ENCODE data around the gene RGS16.

DNA sequence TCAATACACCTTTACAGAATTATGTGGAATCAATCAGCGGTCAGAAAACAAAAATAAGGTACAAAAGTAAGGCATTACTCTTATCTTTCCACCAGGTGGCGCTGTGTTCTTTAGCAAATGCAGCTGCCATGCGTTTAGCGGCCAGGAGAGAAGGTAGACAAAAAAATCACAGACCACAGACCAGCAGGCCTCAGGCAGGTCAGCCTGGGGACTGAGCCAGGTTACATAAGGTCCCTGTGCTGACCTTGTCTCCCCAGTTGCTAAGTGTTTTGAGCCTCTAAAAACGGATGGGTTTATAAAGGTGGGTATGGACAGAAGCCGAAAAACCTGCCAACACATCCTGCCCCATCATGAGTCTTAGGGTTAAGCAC lies 2.8 kb downstream of the RGS16 start:
- TF ChIP-seq, protein P1, sequence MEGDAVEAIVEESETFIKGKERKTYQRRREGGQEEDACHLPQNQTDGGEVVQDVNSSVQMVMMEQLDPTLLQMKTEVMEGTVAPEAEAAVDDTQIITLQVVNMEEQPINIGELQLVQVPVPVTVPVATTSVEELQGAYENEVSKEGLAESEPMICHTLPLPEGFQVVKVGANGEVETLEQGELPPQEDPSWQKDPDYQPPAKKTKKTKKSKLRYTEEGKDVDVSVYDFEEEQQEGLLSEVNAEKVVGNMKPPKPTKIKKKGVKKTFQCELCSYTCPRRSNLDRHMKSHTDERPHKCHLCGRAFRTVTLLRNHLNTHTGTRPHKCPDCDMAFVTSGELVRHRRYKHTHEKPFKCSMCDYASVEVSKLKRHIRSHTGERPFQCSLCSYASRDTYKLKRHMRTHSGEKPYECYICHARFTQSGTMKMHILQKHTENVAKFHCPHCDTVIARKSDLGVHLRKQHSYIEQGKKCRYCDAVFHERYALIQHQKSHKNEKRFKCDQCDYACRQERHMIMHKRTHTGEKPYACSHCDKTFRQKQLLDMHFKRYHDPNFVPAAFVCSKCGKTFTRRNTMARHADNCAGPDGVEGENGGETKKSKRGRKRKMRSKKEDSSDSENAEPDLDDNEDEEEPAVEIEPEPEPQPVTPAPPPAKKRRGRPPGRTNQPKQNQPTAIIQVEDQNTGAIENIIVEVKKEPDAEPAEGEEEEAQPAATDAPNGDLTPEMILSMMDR (IDR thresholded peaks at IDR 0.05): peak; percentile 87 to 94 (median 92)
- no peak for TF ChIP-seq POLR2A (IDR thresholded peaks at IDR 0.05)

All from uterus (tissue), 2 donors.